ENCODE measurements around the gene MAGOH. TPM values are rescaled to one million over a fixed set of nuclear protein-coding genes. Genes with fewer than 3 reads are reported as not detected.

Gene MAGOH
- total and polyA plus RNA-seq, 2 of the 13 experiments (the other 11 are each of a cell fraction or from before 2014, with no cell fraction given), result 24.1 to 87.0 TPM

DNA sequence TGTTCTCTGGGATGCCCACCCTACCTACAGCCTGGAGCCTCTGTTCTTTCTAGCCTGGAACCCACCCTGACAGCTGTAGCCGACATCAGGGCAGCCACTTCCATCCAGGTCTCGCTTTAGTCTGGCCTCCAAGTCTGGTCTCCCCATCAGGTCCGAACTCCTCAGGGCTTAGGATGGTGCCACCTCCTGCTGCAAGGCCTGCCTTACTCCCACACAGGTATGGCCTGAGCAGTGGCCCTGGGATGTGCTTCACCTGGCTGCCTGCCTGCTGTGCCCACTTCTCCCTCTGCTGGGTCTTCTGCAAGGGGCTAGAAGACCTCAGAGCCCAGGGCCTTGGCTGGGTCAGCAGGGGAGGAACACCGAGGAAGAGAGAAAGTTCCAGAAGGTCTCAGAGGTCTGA is 35.7 kb upstream of the MAGOH start (continued):
- TF ChIP-seq JUNB (CRISPR knock-in tag; IDR thresholded peaks at IDR 0.05; ENCODE audit: borderline replicate concordance) (no peak), ZNF329 (CRISPR knock-in tag; IDR thresholded peaks at IDR 0.05; ENCODE audit: low read depth) (no peak), AGO2 (optimal IDR thresholded peaks at IDR 0.05; ENCODE audit: low read depth, low read length) (no peak), ZNF282 (IDR thresholded peaks at IDR 0.05; ENCODE audit: partially characterized antibody) (no peak), RARG (CRISPR knock-in tag; IDR thresholded peaks at IDR 0.05; ENCODE audit: low read depth) (no peak), NFE2L1 (CRISPR knock-in tag; IDR thresholded peaks at IDR 0.05; ENCODE audit: borderline replicate concordance) (no peak), KDM5B (CRISPR knock-in tag; IDR thresholded peaks at IDR 0.05; ENCODE audit: borderline replicate concordance) (no peak), NCOR1 (IDR thresholded peaks at IDR 0.05; ENCODE audit: borderline replicate concordance, low read length) (no peak)
- TF ChIP-seq, protein P1, sequence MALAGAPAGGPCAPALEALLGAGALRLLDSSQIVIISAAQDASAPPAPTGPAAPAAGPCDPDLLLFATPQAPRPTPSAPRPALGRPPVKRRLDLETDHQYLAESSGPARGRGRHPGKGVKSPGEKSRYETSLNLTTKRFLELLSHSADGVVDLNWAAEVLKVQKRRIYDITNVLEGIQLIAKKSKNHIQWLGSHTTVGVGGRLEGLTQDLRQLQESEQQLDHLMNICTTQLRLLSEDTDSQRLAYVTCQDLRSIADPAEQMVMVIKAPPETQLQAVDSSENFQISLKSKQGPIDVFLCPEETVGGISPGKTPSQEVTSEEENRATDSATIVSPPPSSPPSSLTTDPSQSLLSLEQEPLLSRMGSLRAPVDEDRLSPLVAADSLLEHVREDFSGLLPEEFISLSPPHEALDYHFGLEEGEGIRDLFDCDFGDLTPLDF (CRISPR knock-in tag; IDR thresholded peaks at IDR 0.05), result no peak
- TF ChIP-seq, protein P2, sequence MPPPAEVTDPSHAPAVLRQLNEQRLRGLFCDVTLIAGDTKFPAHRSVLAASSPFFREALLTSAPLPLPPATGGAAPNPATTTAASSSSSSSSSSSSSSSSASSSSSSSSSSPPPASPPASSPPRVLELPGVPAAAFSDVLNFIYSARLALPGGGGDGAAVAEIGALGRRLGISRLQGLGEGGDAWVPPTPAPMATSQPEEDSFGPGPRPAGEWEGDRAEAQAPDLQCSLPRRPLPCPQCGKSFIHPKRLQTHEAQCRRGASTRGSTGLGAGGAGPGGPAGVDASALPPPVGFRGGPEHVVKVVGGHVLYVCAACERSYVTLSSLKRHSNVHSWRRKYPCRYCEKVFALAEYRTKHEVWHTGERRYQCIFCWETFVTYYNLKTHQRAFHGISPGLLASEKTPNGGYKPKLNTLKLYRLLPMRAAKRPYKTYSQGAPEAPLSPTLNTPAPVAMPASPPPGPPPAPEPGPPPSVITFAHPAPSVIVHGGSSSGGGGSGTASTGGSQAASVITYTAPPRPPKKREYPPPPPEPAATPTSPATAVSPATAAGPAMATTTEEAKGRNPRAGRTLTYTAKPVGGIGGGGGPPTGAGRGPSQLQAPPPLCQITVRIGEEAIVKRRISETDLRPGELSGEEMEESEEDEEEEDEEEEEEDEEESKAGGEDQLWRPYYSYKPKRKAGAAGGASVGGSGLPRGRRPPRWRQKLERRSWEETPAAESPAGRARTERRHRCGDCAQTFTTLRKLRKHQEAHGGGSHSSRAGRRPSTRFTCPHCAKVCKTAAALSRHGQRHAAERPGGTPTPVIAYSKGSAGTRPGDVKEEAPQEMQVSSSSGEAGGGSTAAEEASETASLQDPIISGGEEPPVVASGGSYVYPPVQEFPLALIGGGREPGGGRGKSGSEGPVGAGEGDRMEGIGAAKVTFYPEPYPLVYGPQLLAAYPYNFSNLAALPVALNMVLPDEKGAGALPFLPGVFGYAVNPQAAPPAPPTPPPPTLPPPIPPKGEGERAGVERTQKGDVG (CRISPR knock-in tag; IDR thresholded peaks at IDR 0.05; ENCODE audit: borderline replicate concordance), result no peak
- TF ChIP-seq, protein P3, sequence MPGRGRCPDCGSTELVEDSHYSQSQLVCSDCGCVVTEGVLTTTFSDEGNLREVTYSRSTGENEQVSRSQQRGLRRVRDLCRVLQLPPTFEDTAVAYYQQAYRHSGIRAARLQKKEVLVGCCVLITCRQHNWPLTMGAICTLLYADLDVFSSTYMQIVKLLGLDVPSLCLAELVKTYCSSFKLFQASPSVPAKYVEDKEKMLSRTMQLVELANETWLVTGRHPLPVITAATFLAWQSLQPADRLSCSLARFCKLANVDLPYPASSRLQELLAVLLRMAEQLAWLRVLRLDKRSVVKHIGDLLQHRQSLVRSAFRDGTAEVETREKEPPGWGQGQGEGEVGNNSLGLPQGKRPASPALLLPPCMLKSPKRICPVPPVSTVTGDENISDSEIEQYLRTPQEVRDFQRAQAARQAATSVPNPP (CRISPR knock-in tag; IDR thresholded peaks at IDR 0.05), result no peak
- TF ChIP-seq, protein P4, sequence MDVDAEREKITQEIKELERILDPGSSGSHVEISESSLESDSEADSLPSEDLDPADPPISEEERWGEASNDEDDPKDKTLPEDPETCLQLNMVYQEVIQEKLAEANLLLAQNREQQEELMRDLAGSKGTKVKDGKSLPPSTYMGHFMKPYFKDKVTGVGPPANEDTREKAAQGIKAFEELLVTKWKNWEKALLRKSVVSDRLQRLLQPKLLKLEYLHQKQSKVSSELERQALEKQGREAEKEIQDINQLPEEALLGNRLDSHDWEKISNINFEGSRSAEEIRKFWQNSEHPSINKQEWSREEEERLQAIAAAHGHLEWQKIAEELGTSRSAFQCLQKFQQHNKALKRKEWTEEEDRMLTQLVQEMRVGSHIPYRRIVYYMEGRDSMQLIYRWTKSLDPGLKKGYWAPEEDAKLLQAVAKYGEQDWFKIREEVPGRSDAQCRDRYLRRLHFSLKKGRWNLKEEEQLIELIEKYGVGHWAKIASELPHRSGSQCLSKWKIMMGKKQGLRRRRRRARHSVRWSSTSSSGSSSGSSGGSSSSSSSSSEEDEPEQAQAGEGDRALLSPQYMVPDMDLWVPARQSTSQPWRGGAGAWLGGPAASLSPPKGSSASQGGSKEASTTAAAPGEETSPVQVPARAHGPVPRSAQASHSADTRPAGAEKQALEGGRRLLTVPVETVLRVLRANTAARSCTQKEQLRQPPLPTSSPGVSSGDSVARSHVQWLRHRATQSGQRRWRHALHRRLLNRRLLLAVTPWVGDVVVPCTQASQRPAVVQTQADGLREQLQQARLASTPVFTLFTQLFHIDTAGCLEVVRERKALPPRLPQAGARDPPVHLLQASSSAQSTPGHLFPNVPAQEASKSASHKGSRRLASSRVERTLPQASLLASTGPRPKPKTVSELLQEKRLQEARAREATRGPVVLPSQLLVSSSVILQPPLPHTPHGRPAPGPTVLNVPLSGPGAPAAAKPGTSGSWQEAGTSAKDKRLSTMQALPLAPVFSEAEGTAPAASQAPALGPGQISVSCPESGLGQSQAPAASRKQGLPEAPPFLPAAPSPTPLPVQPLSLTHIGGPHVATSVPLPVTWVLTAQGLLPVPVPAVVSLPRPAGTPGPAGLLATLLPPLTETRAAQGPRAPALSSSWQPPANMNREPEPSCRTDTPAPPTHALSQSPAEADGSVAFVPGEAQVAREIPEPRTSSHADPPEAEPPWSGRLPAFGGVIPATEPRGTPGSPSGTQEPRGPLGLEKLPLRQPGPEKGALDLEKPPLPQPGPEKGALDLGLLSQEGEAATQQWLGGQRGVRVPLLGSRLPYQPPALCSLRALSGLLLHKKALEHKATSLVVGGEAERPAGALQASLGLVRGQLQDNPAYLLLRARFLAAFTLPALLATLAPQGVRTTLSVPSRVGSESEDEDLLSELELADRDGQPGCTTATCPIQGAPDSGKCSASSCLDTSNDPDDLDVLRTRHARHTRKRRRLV (CRISPR knock-in tag; IDR thresholded peaks at IDR 0.05), result no peak

Measured in HepG2 (cell line).